ENCODE results near the gene CA11.
"Not testable (repeated sequence)": the region's sequence is repeated elsewhere in the genome, so short reads cannot be mapped to it uniquely, and the experiment has no call there.

Gene CA11

DNA sequence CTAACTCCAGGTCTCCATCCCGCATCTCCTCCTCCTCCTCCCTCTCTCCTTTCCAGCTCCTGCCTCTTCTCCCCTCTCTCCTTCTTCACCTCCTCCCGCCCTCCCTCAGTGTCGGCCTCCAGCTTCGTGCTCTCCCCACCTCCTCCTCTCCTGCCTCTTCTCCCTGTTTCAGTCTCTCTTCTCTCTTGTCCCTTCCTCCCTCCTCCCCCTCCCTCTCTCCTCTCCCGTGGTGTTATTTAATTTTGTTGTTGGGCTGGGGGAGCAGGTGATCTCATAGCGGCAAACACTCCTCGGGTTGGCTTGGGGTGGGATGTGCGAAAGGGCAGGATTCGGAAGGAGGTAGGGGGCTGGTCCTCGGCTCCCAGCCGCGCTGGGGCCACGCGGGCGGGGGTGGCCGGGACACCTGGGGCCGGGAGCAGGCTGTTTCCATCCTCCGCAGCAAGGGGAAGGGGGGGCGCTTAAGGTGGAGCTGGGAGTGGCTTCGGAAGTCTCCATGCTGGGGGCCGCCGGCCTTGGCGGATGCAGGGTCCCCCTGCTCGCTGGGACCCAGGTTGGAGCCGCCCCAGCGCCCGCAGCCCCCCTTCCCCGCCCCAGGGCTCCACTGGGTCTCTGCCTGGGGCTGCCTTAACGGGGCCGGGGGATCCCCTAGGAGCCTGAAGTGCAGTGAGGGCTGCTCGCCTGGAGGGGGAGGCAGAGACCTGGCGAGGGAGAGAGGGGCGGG is at the start of gene CA11:
Gene CA11, minus strand, starts transcription at position 187 of the 721 bp plus-strand sequence. CDS start 555 bp downstream, outside the sequence.
- peak; percentile 80 to 86 for DNase-seq (ENCODE audit: extremely low read depth in 1 of 2, low read depth in 1 of 2)

DNA sequence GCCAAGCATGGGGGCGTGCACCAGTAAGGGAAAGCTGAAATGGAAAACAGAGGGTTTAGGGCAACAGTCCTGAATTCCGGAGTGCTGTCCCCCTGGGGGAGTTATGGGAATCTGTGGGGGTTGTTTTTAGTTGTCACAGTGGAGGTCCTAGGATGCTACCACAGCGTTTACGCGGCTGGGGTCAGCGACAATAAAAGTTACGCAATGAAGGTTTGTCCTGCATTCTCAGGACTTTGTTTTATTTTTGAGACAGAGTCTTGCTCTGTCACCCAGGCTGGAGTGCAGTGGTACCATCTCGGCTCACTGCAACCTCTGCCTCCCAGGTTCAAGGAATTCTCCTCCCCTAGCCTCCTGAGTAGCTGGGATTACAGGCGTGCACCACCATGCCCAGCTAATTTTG is 47.6 kb upstream of the CA11 start:
- not testable (repeated sequence) for DNase-seq (ENCODE audit: extremely low read depth in 1 of 2, low read depth in 1 of 2)

DNA sequence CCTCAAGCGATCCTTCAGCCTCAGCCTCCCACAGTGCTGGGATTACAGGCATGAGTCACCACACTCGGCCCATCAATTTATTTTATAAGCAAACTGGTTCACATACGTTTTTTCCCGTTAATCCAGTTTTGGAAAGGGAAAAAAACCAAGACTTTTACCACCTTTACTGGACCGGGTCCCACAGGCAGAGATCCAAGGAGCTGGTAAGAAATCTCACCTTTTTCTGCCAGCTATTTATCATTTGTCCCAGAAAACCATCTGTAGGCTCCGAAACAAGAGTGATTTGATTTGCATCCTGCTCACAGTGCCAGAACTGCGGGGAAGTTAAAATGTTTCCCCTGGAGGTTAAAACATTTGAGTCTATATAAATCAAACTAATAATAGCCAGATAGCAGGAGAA is 43.5 kb upstream of the CA11 start:
- no peak for DNase-seq (ENCODE audit: extremely low read depth in 1 of 2, low read depth in 1 of 2)

GRCh38 chr19:48687776-48688175 is 41.8 kb upstream of the CA11 start:
- DNase-seq (ENCODE audit: extremely low read depth in 1 of 2, low read depth in 1 of 2): no peak

GRCh38 chr19:48686637-48687036 is 40.6 kb upstream of the CA11 start:
- not testable (repeated sequence) for DNase-seq (ENCODE audit: extremely low read depth in 1 of 2, low read depth in 1 of 2)

DNA sequence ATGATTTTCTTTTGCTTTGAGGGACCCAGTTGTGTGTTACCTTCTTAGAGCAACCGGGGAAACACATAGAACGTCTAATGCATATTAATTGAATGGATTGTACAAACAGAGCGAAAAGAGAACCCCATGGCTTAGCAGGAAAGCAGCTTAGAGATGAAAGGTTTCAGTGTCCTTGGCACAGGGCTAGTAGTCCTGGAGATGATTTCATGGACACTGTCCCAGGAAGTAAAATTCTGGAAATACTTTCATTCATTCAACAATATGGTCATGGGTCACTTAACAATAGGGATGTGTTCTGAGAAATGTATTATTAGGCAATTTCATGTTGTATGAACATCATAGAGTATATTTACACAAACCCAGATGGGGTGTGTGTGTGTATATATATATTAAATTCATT is 40.1 kb upstream of the CA11 start:
- no peak for DNase-seq (ENCODE audit: extremely low read depth in 1 of 2, low read depth in 1 of 2)

GRCh38 chr19:48685583-48685982 is 39.6 kb upstream of the CA11 start:
- no peak for DNase-seq (ENCODE audit: extremely low read depth in 1 of 2, low read depth in 1 of 2)

GRCh38 chr19:48683349-48683748 is 37.4 kb upstream of the CA11 start:
- peak in 1 of 2 donors; percentile 26 for DNase-seq (ENCODE audit: extremely low read depth in 1 of 2, low read depth in 1 of 2)

GRCh38 chr19:48681127-48681470 is 35.1 kb upstream of the CA11 start:
- DNase-seq (ENCODE audit: extremely low read depth in 1 of 2, low read depth in 1 of 2): no peak

DNA sequence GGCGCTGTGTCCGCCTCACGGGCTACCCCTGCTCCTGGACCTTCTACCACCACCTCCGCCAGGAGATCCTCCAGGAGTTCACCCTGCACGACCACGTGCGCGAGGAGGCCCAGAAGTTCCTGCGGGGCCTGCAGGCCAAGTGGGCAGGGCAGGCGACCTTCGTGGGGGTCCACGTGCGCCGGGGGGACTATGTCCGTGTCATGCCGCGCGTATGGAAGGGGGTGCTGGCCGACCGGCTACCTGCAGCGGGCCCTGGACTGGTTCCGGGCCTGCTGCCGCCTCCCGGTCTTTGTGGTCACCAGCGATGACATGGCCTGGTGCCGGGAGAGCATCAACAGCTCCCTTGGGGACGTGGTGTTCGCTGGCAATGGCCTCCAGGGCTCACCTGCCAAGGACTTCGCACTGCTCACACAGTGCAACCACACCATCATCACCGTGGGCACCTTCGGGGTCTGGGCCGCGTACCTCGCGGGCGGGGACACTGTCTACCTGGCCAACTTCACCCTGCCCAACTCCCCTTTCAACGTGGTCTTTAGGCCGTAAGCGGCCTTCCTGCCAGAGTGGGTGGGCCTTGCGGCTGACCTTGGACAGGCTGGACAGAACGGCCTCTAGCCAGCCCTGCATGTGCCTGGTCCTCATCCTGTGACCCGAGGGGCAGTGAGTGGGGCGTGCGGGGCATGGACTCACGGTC is 34.6 kb upstream of the CA11 start:
- DNase-seq (ENCODE audit: extremely low read depth in 1 of 2, low read depth in 1 of 2): no peak

DNA sequence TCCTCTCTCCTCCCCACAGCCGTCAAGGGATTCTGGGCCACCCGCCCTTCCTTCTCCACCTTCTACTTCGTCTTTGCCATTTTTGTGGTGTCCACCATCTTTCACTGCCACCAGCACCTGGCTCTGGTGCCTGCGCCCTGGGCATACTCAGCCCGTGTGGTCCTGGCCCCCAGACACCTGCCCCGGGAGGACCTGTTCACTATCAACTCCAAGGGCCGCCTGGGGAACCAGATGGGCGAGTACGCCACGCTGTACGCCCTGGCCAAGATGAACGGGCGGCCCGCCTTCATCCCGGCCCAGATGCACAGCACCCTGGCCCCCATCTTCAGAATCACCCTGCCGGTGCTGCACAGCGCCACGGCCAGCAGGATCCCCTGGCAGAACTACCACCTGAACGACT is 34.0 kb upstream of the CA11 start:
- not testable (repeated sequence) for DNase-seq (ENCODE audit: extremely low read depth in 1 of 2, low read depth in 1 of 2)

DNA sequence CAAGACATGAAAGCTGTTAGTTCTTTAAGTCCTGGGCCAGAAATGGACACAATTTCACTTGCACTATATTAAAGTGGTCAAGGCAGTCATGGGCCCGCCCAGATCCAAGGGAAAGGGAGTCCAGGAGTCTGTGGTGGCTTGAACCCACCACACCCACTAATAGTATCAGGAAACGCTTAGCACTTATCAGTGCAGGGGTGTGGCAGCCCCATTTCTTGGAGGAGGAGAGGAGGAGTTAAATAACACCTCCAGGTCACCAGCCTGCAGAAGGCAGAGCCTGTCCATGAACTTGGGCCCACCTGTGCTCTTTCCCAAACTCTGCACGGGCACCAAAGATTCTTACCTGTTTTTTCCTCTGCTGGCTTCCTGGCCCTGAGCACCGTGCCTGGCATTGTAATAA is 32.2 kb upstream of the CA11 start:
- no peak for DNase-seq (ENCODE audit: extremely low read depth in 1 of 2, low read depth in 1 of 2)

GRCh38 chr19:48676887-48677286 is 30.9 kb upstream of the CA11 start:
- no peak for DNase-seq (ENCODE audit: extremely low read depth in 1 of 2, low read depth in 1 of 2)

DNA sequence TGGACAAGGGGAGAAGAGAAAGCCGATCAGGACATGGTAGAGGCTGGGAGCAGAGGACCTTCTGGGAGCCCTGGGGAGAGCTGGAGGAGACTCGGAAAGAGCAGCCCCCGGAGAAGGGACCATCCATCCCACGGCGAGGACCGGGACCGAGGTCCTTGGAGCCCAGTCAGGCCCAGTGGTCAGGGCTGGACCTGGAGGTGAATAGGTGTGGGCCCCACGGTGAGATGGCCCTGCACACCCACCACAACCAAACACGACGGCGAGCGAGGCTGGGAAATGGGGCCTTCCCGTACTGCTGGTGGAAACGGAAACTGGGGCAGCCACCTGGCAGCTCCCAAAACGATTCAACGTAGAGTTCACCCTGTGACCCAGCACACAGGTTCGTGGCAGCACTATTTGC is 30.5 kb upstream of the CA11 start:
- no peak for DNase-seq (ENCODE audit: extremely low read depth in 1 of 2, low read depth in 1 of 2)

DNA sequence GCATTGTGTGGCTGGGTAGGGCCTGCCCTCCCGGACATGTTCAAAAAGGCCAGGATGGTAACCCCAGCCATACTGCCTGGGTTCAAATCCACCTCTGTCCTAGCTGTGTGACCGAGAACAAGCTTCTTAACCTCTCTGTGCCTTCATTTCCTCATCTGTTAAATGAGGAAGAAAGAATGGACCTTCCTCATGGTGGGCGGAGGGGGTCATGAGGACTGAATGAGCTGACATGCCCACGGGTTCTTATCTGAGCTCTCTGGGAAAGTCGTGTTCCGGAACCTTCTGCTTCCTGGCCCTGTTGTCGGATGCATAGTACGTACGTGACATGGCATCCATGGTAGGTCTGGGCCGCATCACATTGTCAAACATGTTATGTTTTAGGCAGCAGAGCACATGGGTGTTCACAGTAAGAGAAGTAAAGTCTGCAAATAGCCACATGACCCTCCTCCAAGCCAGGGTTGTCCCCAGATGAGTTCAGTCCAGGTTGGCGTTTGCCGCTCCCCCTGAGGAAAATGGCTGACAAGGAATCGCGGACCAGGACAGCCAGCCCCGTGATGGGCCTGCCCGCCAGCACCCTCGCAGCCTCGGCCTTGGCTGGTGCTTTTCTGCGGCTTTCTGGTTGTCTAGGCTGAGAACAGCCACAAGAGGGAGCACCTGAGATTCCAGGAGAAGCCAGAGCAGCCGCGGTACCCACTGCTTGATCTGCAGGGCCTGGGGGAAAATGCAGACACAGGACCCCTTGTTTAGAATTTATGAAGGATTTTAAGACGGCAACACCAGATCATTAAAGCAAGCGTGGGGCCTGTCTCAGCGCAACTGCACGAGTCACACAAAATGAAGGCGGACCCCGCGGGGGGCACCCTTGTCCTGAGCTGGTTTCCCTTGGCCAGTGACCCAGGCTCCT is 29.2 kb upstream of the CA11 start:
- DNase-seq (ENCODE audit: extremely low read depth in 1 of 2, low read depth in 1 of 2): peak; percentile 43 to 65

- no peak for DNase-seq (ENCODE audit: extremely low read depth in 1 of 2, low read depth in 1 of 2)
Measured at GRCh38 chr19:48674216-48674809, 28.3 kb upstream of the CA11 start.

DNA sequence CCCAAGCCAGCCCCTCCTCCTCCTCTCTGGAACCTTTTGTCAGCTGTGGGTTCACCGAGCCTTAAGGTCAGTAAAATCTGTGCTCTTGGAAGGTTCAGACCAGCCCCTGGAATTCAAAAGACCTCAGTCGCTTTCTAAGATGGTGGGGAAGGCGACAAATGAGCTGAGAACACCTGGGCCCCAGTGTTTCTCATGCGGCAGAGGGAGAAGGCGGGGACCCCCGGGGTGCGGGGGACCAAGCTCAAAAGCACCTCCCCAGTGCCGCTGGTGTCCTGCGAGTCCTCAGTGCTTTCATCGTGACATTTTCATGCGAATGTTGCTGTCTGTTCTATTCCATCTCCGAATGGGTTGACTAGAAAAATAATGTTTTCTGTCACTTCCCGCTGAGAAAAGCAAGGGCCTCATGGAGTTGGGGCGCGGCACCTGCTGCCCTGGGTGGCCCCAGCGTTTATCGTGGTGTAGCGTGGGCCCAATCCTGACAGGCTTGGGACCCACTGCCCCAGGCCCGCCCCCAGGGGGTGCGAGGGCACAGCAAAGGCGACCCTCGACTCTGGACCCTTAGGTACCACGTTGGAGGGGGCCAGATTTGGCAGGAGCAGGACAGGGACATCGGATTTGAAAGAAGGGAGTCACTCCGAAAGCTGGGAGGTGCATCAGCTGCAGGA is 27.6 kb upstream of the CA11 start:
- DNase-seq (ENCODE audit: extremely low read depth in 1 of 2, low read depth in 1 of 2): no peak

DNA sequence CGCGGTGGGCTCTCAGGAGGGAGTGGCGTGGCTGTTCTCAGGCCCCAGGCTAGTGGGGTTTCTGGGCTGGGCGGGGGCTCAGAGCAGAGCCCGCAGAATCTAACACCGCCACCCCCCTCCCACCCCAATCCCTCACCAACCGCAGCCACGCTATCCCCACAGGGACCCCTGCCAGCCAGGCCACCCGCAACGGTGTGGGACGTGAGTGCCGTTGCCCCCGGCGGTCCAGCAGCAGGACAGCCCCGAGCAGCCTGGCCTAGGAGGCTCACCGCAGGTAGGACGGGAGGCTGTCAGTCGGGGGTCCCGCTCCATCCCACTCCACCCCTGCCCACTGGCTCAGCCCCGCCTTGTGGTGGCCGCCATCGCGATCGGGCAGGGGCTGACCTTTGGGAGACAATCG is 27.0 kb upstream of the CA11 start, which contains the start of gene NTN5:
Gene NTN5, minus strand, starts transcription at position 24 of the 400 bp plus-strand sequence. CDS start 2,031 bp downstream, outside the sequence.
- DNase-seq (ENCODE audit: extremely low read depth in 1 of 2, low read depth in 1 of 2): no peak

GRCh38 chr19:48671446-48671995 is 25.5 kb upstream of the CA11 start:
- no peak for DNase-seq (ENCODE audit: extremely low read depth in 1 of 2, low read depth in 1 of 2)

Data from stimulated activated CD8-positive, alpha-beta memory T cell treated with anti-CD3 and anti-CD28 coated beads, Interleukin-7, amount 100 ng/mL, for 48 hours (primary cell).